Osteoblast (primary cell): Measurements from ENCODE around the gene MYH13. TPM values are rescaled to one million over a fixed set of nuclear protein-coding genes. Genes with fewer than 3 reads are reported as not detected.

Experiments
- DNase-seq: peaks from one replicate; pipeline ENCODE4 v3.0.0; 2011; ENCODE audit warnings: low spot score, mixed read lengths; ENCODE audit not compliant: insufficient read length; ENCODE audit errors: missing footprints
- H2AFZ ChIP-seq: 2 replicates; pipeline ENCODE4 v1.6.0; 2011; ENCODE audit warnings: mild to moderate bottlenecking, low read length
- H3K27ac ChIP-seq: 2 replicates; pipeline ENCODE4 v1.5.1; 2011; ENCODE audit warnings: mild to moderate bottlenecking, low read depth, low read length, moderate library complexity
- H3K27me3 ChIP-seq: 2 replicates; pipeline ENCODE4 v1.6.0; 2012; ENCODE audit warnings: mild to moderate bottlenecking, control low read depth, inconsistent platforms, low read length, moderate library complexity; ENCODE audit not compliant: insufficient read depth
- H3K36me3 ChIP-seq: 2 replicates; pipeline ENCODE4 v1.5.1; 2011; ENCODE audit warnings: mild to moderate bottlenecking, low read length, control low read depth, moderate library complexity; ENCODE audit not compliant: insufficient read depth
- H3K4me1 ChIP-seq: 2 replicates; pipeline ENCODE4 v1.5.1; 2011; ENCODE audit warnings: mild to moderate bottlenecking, low read length, control low read depth, moderate library complexity; ENCODE audit not compliant: insufficient read depth
- H3K4me2 ChIP-seq: 2 replicates; pipeline ENCODE4 v1.6.0; 2011; ENCODE audit warnings: mild to moderate bottlenecking, low read length; ENCODE audit not compliant: insufficient read depth
- H3K4me3 ChIP-seq: fragments of 200-600 bp; sonication (generic); 3 replicates; pipeline ENCODE4 v1.5.1; 2012; ENCODE audit warnings: mild to moderate bottlenecking, low read length, inconsistent platforms; ENCODE audit not compliant: insufficient read depth
- H3K79me2 ChIP-seq: 2 replicates; pipeline ENCODE4 v1.6.0; 2012; ENCODE audit warnings: mild to moderate bottlenecking, low read length, control low read depth, inconsistent platforms; ENCODE audit not compliant: insufficient read depth
- H3K9me3 ChIP-seq: 2 replicates; pipeline ENCODE4 v1.5.1; 2011; ENCODE audit warnings: low read depth, low read length, control low read depth
- H4K20me1 ChIP-seq: 2 replicates; pipeline ENCODE4 v1.6.0; 2012; ENCODE audit warnings: mild to moderate bottlenecking, low read length, control low read depth; ENCODE audit not compliant: insufficient read depth
- CTCF ChIP-seq: IDR thresholded peaks from 2 replicates; pipeline ENCODE4 v1.5.1; 2011; ENCODE audit warnings: mild to moderate bottlenecking, low read depth, low read length, moderate library complexity; ENCODE audit errors: extremely low read depth
- total RNA-seq: library from RNA; depleted of rRNA; stranded (reverse); fragments of >200 nt; gene quantifications from 2 replicates; pipeline ENCODE4 v1.2.3, GENCODE V29; 2012

Gene MYH13
- total RNA-seq, 1 donor, result not detected

GRCh38 chr17:10396524-10397163 lies 23.8 kb upstream of the MYH13 start:
- Histone ChIP-seq H2AFZ (no peak overlapping the region), H3K4me3 (no peak overlapping the region), H3K4me1 (no peaks in the 10 kb centered on the region), H3K79me2 (no peaks in the 10 kb centered on the region), H3K4me2 (no peak overlapping the region), H4K20me1 (no peaks in the 10 kb centered on the region), H3K27ac (no peak overlapping the region), H3K36me3 (no peaks in the 10 kb centered on the region), H3K9me3 (no peaks in the 10 kb centered on the region), H3K27me3 (no peaks in the 10 kb centered on the region)
- no peak for TF ChIP-seq CTCF
- DNase-seq, result no peak

GRCh38 chr17:10394201-10394887 lies 21.5 kb upstream of the MYH13 start:
- no peaks in the 10 kb centered on the region for H3K36me3 ChIP-seq
- no peak for TF ChIP-seq CTCF
- H3K4me2 ChIP-seq, result no peak overlapping the region
- H3K9me3 ChIP-seq, result no peaks in the 10 kb centered on the region
- no peak overlapping the region for H3K4me3 ChIP-seq
- H4K20me1 ChIP-seq, result no peaks in the 10 kb centered on the region
- H3K79me2 ChIP-seq, result no peaks in the 10 kb centered on the region
- no peaks in the 10 kb centered on the region for H3K4me1 ChIP-seq
- H3K27me3 ChIP-seq, result no peaks in the 10 kb centered on the region
- DNase-seq, result no peak
- no peak overlapping the region for H2AFZ ChIP-seq
- no peak overlapping the region for H3K27ac ChIP-seq

GRCh38 chr17:10392880-10393279 lies 20.1 kb upstream of the MYH13 start:
- Histone ChIP-seq H3K4me3 (no peak overlapping the region), H3K79me2 (no peaks in the 10 kb centered on the region), H3K4me1 (no peaks in the 10 kb centered on the region), H3K27me3 (no peaks in the 10 kb centered on the region), H3K27ac (no peak overlapping the region), H4K20me1 (no peaks in the 10 kb centered on the region), H2AFZ (no peak overlapping the region), H3K4me2 (no peak overlapping the region), H3K9me3 (no peaks in the 10 kb centered on the region), H3K36me3 (no peaks in the 10 kb centered on the region)
- TF ChIP-seq CTCF, result no peak
- no peak for DNase-seq

GRCh38 chr17:10385871-10386270 lies 13.1 kb upstream of the MYH13 start:
- Histone ChIP-seq H3K4me1 (no peaks in the 10 kb centered on the region), H3K4me2 (no peak overlapping the region), H3K36me3 (no peaks in the 10 kb centered on the region), H3K79me2 (no peaks in the 10 kb centered on the region), H3K27me3 (no peaks in the 10 kb centered on the region), H4K20me1 (no peaks in the 10 kb centered on the region), H3K9me3 (no peaks in the 10 kb centered on the region), H2AFZ (no peak overlapping the region), H3K27ac (no peak overlapping the region), H3K4me3 (no peak overlapping the region)
- TF ChIP-seq CTCF, result no peak
- no peak for DNase-seq
